ENCODE data around the gene CDH5. TPM values are rescaled to one million over a fixed set of nuclear protein-coding genes. Genes with fewer than 3 reads are reported as not detected.

Gene CDH5
- total and polyA plus RNA-seq, 5 donors from 2014 or later = not detected

DNA sequence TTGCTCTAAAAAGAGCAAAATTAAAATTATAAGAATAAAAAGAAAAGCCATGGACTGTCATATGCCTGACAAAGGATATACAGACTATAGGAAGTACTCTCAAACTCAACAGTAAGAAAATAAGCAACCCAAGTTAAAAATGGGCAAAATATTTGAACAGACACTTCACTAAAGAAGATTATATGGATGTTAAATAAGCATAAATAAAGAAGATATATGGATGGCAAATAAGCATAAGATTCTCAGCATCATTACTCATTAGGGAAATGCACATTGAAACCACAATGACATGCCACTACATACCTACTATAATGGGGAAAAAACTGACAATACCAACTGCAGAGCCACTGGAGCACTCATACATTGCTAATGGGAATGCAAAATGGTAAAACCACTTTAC is 45.7 kb downstream of the CDH5 start:
- DNase-seq (no peak), ATAC-seq (ENCODE audit: low read depth in 2 of 2) (no peak)
- H3K36me3 ChIP-seq (ENCODE audit: control insufficient read depth, insufficient read depth, low read length) = peaks cover 11% of the 10 kb centered on the region
- Mint-ChIP-seq H3K27ac (no peak overlapping the region), H3K4me3 (no peak overlapping the region), H3K27me3 (peaks cover 4% of the 10 kb centered on the region), H3K9me3 (peaks cover 0 to 6% (median 2%) of the 10 kb centered on the region in 7 donors), H3K36me3 (peaks cover 20% of the 10 kb centered on the region), H3K4me1 (peaks cover 11 to 30% (median 22%) of the 10 kb centered on the region in 4 donors)
- no peak overlapping the region for H3K27ac ChIP-seq (ENCODE audit: insufficient read depth, low read length, poor library complexity, severe bottlenecking)
- H3K9me3 ChIP-seq (ENCODE audit: control insufficient read depth in 2 of 2, low read length in 2 of 2) = peaks cover 0 to 2% of the 10 kb centered on the region in 2 experiments
- H3K4me1 ChIP-seq (ENCODE audit: control insufficient read depth, insufficient read depth, low read length, poor library complexity, severe bottlenecking) = peaks cover 20% of the 10 kb centered on the region
- no peaks in the 10 kb centered on the region for H3K27me3 ChIP-seq (ENCODE audit: control insufficient read depth, insufficient read depth, low read length)
- no peak overlapping the region for H3K4me3 ChIP-seq (ENCODE audit: low read depth, low read length)

DNA sequence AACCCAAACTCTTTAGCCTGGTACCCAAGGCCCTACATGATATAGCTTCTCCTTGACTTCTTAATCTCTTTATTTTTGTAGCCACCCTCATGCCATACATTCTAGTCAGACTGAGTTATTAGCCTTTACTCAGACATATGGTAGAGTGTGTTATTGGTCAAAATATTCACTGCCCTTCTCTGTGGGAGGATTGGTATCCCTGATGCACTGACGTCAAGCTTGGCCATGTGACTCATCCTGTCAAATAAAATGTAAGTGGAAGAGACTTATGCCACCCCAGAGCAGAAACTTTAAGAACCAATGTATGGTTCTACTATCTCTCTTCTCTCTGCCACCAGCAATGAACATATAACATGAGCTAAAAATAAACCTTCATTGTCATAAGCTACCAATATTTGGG is 48.4 kb downstream of the CDH5 start:
- Mint-ChIP-seq H3K9me3 (peaks cover 0 to 6% (median 2%) of the 10 kb centered on the region in 7 donors), H3K27ac (no peak overlapping the region)
- peaks cover 3% of the 10 kb centered on the region for H3K4me1 ChIP-seq (ENCODE audit: control insufficient read depth, insufficient read depth, low read length, poor library complexity, severe bottlenecking)

DNA sequence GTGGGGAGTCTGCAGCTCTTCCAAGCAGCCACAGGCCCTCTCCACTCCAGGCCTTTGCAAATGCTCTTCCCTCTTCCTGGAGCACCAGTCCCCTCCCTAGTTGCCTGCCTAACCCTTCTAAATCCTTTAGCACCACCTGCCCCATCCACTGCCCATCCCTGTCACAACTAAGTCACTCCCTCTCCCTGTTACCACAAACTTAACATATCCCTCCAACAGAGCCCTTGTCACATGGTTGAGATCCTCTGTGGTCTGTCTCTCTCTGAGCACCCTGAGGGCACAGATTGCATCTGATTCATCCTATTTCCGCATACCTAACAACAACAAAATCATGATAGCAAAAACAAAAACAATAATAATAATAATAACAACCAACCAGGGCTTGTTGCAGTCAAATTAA is 49.6 kb downstream of the CDH5 start:
- H3K36me3 Mint-ChIP-seq = peaks cover 8% of the 10 kb centered on the region
- ATAC-seq (ENCODE audit: low read depth in 2 of 2) = no peak
- peaks cover 5% of the 10 kb centered on the region for H3K36me3 ChIP-seq (ENCODE audit: control insufficient read depth, insufficient read depth, low read length)
- H3K4me1 ChIP-seq (ENCODE audit: control insufficient read depth, insufficient read depth, low read length, poor library complexity, severe bottlenecking) = peaks cover 3% of the 10 kb centered on the region
- no peak for DNase-seq
- H3K9me3 ChIP-seq (ENCODE audit: control insufficient read depth in 2 of 2, low read length in 2 of 2) = peaks cover 0 to 2% of the 10 kb centered on the region in 2 experiments
- no peak overlapping the region for H3K4me3 Mint-ChIP-seq
- H3K27ac ChIP-seq (ENCODE audit: insufficient read depth, low read length, poor library complexity, severe bottlenecking) = no peak overlapping the region
- H3K27me3 Mint-ChIP-seq = peaks cover 4% of the 10 kb centered on the region
- peaks cover under 1% of the 10 kb centered on the region for H3K27me3 ChIP-seq (ENCODE audit: control insufficient read depth, insufficient read depth, low read length)
- H3K4me1 Mint-ChIP-seq = peaks cover 0 to 8% (median 4%) of the 10 kb centered on the region in 4 donors
- H3K27ac Mint-ChIP-seq = no peak overlapping the region
- H3K4me3 ChIP-seq (ENCODE audit: low read depth, low read length) = no peak overlapping the region
- H3K9me3 Mint-ChIP-seq = peaks cover 0 to 4% (median 2%) of the 10 kb centered on the region in 7 donors

More for the DNA sequence above, 48.4 kb downstream of the CDH5 start:
- Histone ChIP-seq H3K9me3 (ENCODE audit: control insufficient read depth in 2 of 2, low read length in 2 of 2) (peaks cover 0 to 2% of the 10 kb centered on the region in 2 experiments), H3K36me3 (ENCODE audit: control insufficient read depth, insufficient read depth, low read length) (peaks cover 11% of the 10 kb centered on the region), H3K27me3 (ENCODE audit: control insufficient read depth, insufficient read depth, low read length) (no peaks in the 10 kb centered on the region), H3K4me3 (ENCODE audit: low read depth, low read length) (no peak overlapping the region), H3K27ac (ENCODE audit: insufficient read depth, low read length, poor library complexity, severe bottlenecking) (no peak overlapping the region)
- Mint-ChIP-seq H3K27me3 (peaks cover 4% of the 10 kb centered on the region), H3K4me3 (no peak overlapping the region), H3K4me1 (peaks cover 0 to 13% (median 7%) of the 10 kb centered on the region in 4 donors), H3K36me3 (peaks cover 18% of the 10 kb centered on the region)
- ATAC-seq (ENCODE audit: low read depth in 2 of 2) = no peak
- DNase-seq = no peak

DNA sequence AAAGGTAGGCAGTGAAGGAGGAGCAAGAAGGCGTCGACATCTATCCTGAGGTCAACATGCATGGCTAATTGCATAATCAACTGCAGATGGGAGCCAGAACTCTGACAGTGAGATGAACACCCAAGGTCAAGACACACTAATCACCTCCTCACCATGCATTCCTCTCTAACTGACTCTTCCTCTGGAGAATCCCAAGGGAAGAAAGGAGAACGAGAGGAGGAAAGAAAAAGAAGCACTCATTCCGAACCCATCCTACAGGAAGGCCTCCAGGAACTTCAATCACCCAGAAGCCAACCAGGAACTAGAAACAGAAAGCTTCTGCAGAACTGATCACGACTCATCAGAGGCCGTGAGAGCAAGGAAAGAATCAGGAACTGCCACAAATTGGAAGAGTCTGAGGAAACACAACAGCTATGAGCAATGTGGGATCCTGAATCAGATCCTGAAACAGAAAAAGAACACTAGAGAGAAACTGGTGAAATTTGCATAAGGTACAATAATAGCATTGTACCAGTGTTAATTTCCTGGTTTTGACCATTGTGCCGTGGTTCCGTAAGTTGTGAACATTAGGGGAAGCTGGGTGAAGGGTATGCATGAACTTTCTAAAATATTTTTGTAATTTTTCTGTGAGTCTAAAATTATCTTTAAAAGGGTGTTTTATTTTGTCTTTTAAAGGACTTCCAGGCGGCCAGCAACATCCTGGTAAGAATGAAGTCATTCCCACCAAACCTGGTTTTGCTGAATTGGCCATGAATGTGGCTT is 50.6 kb downstream of the CDH5 start:
- Histone ChIP-seq H3K36me3 (ENCODE audit: control insufficient read depth, insufficient read depth, low read length) (peaks cover 2% of the 10 kb centered on the region), H3K4me1 (ENCODE audit: control insufficient read depth, insufficient read depth, low read length, poor library complexity, severe bottlenecking) (peaks cover 3% of the 10 kb centered on the region), H3K27ac (ENCODE audit: insufficient read depth, low read length, poor library complexity, severe bottlenecking) (no peak overlapping the region), H3K9me3 (ENCODE audit: control insufficient read depth in 2 of 2, low read length in 2 of 2) (no peaks in the 10 kb centered on the region), H3K4me3 (ENCODE audit: low read depth, low read length) (no peak overlapping the region), H3K27me3 (ENCODE audit: control insufficient read depth, insufficient read depth, low read length) (peaks cover 4% of the 10 kb centered on the region)
- DNase-seq (no peak), ATAC-seq (ENCODE audit: low read depth in 2 of 2) (no peak)
- Mint-ChIP-seq H3K36me3 (peaks cover 3% of the 10 kb centered on the region), H3K4me1 (peaks cover 0 to 8% (median 4%) of the 10 kb centered on the region in 4 donors), H3K9me3 (peaks cover 0 to 4% (median 0%) of the 10 kb centered on the region in 7 donors), H3K27me3 (peaks cover 7% of the 10 kb centered on the region), H3K4me3 (no peak overlapping the region), H3K27ac (no peak overlapping the region)

DNA sequence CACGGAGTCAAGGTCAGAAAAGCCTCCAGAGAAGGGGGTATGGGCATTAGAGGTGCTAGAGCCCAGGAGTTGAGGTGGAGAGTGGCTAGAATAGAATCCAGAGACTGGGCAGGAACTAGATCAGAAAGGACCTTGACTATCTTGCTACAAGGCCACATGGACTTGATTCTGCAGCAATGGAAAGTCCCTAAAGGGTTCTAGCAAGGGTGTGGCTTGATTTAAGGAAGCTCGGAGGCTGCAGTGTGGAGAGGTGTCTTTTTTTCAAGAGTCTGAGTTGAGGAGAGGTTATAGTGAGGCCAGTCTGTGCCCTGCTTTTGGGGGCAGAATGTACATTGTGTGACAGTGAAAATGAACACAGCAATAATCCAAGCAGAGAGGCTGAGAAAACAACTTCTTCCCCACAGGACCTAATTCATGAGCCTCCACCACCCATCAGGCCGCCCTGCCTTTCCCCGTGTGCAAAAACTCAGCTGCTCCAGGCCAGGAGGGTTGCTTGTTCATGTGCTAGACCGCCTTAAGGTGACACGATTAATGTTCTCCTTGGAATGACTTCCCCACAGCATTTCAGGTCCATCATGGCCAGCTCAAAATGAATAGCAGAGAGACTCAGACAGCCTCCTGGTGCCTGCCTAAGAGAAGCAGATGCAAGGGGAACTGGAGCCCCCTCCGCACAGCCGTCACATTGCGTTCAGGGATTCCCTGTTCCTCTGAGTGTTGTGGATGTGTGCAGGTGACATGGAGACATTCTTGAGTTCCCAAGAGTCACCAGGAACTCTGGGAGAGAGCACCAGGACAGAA is 51.9 kb downstream of the CDH5 start:
- Histone ChIP-seq H3K27ac (ENCODE audit: insufficient read depth, low read length, poor library complexity, severe bottlenecking) (no peak overlapping the region), H3K36me3 (ENCODE audit: control insufficient read depth, insufficient read depth, low read length) (no peaks in the 10 kb centered on the region), H3K4me3 (ENCODE audit: low read depth, low read length) (no peak overlapping the region), H3K27me3 (ENCODE audit: control insufficient read depth, insufficient read depth, low read length) (peaks cover 5% of the 10 kb centered on the region), H3K4me1 (ENCODE audit: control insufficient read depth, insufficient read depth, low read length, poor library complexity, severe bottlenecking) (peaks cover 3% of the 10 kb centered on the region), H3K9me3 (ENCODE audit: control insufficient read depth in 2 of 2, low read length in 2 of 2) (no peaks in the 10 kb centered on the region)
- H3K9me3 Mint-ChIP-seq = peaks cover 0 to 3% (median 0%) of the 10 kb centered on the region in 7 donors
- ATAC-seq (ENCODE audit: low read depth in 2 of 2) (no peak), DNase-seq (peak in 1 of 3 donors; percentile 18)
- peaks cover 0 to 8% (median 4%) of the 10 kb centered on the region in 4 donors for H3K4me1 Mint-ChIP-seq
- H3K27me3 Mint-ChIP-seq = peaks cover 15% of the 10 kb centered on the region
- H3K4me3 Mint-ChIP-seq = no peak overlapping the region
- H3K27ac Mint-ChIP-seq = peak overlapping the region in 1 of 3 donors; percentile 52
- H3K36me3 Mint-ChIP-seq = peaks cover 5% of the 10 kb centered on the region

DNA sequence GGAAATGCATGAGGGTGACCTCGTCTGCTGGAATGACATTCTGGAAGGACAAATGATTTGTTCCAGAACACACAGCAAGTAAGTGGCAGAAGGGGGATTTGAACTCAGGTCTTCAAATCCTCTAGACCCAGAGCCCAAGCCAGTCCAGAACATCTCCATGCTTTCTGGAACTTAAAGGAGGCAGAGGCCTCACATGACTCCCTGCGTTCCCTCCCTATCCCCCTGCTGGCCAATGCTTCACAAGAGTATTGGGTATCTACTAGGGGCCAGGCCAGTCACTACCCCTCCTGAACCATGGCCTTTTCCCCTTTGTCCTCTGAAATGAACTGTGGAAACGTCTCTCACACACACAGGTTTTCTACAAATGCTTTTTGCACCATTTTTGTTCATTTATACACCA is 53.0 kb downstream of the CDH5 start:
- Histone ChIP-seq H3K27ac (ENCODE audit: insufficient read depth, low read length, poor library complexity, severe bottlenecking) (no peak overlapping the region), H3K4me3 (ENCODE audit: low read depth, low read length) (no peak overlapping the region), H3K27me3 (ENCODE audit: control insufficient read depth, insufficient read depth, low read length) (peaks cover 13% of the 10 kb centered on the region), H3K4me1 (ENCODE audit: control insufficient read depth, insufficient read depth, low read length, poor library complexity, severe bottlenecking) (peaks cover 3% of the 10 kb centered on the region), H3K36me3 (ENCODE audit: control insufficient read depth, insufficient read depth, low read length) (no peaks in the 10 kb centered on the region), H3K9me3 (ENCODE audit: control insufficient read depth in 2 of 2, low read length in 2 of 2) (no peaks in the 10 kb centered on the region)
- peaks cover 23% of the 10 kb centered on the region for H3K27me3 Mint-ChIP-seq
- peaks cover 0 to 8% (median 4%) of the 10 kb centered on the region in 4 donors for H3K4me1 Mint-ChIP-seq
- no peak overlapping the region for H3K27ac Mint-ChIP-seq
- peaks cover 0 to 2% (median 0%) of the 10 kb centered on the region in 7 donors for H3K9me3 Mint-ChIP-seq
- ATAC-seq (ENCODE audit: low read depth in 2 of 2) (no peak), DNase-seq (no peak)
- H3K4me3 Mint-ChIP-seq = no peak overlapping the region
- H3K36me3 Mint-ChIP-seq = peaks cover 5% of the 10 kb centered on the region

DNA sequence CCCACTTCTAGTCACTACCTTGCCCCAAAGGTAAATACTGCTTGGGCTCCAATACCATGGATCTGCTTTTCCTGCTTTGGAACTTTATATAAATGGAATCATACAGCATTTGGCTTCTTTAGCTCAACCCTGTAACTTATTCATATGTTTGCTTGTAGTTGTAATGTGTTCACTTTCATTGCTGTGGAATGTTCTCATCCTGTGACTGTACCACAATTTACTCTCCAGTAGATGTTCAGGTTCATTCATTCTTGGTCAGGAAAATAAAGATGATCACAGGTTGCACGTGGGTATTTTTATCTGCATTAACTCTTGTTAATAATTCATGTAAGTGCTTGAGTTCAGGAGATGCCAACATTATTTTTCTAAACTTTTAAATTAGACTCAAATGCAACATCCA is 53.9 kb downstream of the CDH5 start:
- peaks cover 32% of the 10 kb centered on the region for H3K27me3 Mint-ChIP-seq
- no peak overlapping the region for H3K4me3 Mint-ChIP-seq
- Histone ChIP-seq H3K36me3 (ENCODE audit: control insufficient read depth, insufficient read depth, low read length) (no peaks in the 10 kb centered on the region), H3K4me1 (ENCODE audit: control insufficient read depth, insufficient read depth, low read length, poor library complexity, severe bottlenecking) (peaks cover 3% of the 10 kb centered on the region), H3K4me3 (ENCODE audit: low read depth, low read length) (no peak overlapping the region), H3K27me3 (ENCODE audit: control insufficient read depth, insufficient read depth, low read length) (peaks cover 15% of the 10 kb centered on the region), H3K27ac (ENCODE audit: insufficient read depth, low read length, poor library complexity, severe bottlenecking) (no peak overlapping the region), H3K9me3 (ENCODE audit: control insufficient read depth in 2 of 2, low read length in 2 of 2) (no peaks in the 10 kb centered on the region)
- no peak for ATAC-seq (ENCODE audit: low read depth in 2 of 2)
- peaks cover 5% of the 10 kb centered on the region for H3K36me3 Mint-ChIP-seq
- no peak overlapping the region for H3K27ac Mint-ChIP-seq
- peaks cover 0 to 2% (median 0%) of the 10 kb centered on the region in 7 donors for H3K9me3 Mint-ChIP-seq
- no peak for DNase-seq
- H3K4me1 Mint-ChIP-seq = peaks cover 0 to 8% (median 4%) of the 10 kb centered on the region in 4 donors
